ENCODE results near the gene PRKAG2.

PRKAG2 gene

DNA sequence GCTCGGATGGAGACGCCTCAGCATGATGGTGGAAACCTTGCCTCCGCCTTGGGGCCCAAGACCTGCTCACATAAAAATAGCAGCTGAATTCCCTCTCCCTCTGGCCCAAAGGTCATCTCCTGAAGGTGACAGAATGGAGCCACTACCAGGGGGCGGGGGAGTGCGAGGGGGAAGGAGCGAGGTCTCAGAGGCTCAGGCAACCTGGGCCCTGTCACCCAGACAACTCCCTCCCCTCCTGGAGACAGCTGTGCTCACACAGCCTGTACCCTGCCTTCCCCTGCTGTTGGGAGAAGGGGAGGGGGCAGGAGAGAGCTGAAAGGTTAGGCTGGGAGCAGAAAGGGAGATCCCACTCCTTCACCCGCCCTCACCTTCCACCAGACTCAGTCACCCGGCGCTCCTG is 184.2 kb downstream of the PRKAG2 start:
- no peak for DNase-seq (ENCODE audit: low read depth)

DNA sequence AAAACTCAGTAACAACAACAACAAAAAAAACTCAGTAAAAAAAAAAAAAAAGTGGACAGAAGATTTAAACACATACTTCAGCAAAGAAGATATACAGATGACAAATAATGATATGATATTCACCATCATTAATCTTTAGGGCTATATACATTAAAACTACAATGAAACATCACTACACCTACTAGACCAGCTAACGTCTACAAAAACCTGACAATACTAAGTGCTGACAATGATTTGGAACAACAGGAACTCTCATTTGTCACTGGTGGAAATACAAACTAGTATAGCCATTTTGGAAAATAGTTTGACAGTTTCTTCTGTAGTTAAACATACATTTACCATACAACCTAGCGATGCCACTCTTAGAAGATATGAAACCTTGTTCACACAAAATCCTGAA is 185.5 kb downstream of the PRKAG2 start:
- no peak for DNase-seq (ENCODE audit: low read depth)

DNA sequence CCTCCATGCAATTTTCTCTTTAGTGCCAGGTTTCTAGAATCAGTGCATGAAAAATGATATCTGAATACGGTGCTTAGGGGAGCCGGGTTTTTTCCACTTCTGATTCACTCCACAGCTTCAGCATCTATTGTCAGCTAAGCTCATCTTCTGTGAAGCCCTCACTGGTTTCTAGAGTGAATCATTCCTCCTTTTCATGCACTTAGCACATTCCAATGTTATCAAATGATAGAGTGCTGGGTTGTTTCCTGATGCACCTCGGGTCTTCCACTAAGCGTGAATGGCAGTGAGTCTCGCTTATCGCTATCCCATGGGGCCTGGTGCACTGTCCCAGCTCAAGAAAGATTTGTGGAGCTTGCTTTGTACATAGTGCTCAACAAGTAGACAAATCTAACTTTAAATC is 186.3 kb downstream of the PRKAG2 start:
- peak; percentile 70 for DNase-seq (ENCODE audit: low read depth)

GRCh38 chr7:151689196-151689971 is 187.5 kb downstream of the PRKAG2 start:
- no peak for DNase-seq (ENCODE audit: low read depth)

DNA sequence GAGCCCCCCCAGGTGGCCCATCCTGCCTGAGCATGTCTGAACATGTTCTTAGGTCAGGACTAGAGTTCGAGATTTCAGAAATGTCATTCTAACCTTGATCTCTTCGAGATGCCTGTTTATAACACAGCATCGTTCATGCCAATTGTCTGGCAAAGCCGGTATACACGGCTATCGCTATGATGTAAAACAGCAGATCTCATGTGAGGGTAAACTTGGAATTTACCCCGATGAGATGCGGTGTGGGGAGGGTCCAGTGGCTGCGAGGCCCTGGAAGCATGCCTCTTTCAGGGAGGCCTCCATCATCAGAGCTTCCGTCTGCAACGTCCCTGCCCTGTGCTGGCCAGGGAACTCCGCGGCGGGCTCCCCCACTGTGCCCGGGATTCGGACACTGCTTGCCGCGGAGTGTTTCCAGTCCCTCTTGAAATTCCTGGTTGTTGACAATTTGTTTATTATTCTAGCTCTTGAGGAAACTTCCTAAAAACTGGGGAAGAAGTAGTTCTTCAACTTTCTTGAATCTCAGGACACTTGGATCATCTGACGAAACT is 188.6 kb downstream of the PRKAG2 start:
- no peak for DNase-seq (ENCODE audit: low read depth)

GRCh38 chr7:151687523-151688235 is 189.2 kb downstream of the PRKAG2 start:
- DNase-seq (ENCODE audit: low read depth) = peak; percentile 99

- DNase-seq (ENCODE audit: low read depth) = no peak
Observed at GRCh38 chr7:151686826-151687225, 190.1 kb downstream of the PRKAG2 start.

- DNase-seq (ENCODE audit: low read depth) = no peak
Observed at GRCh38 chr7:151686016-151686766, 190.7 kb downstream of the PRKAG2 start.

DNA sequence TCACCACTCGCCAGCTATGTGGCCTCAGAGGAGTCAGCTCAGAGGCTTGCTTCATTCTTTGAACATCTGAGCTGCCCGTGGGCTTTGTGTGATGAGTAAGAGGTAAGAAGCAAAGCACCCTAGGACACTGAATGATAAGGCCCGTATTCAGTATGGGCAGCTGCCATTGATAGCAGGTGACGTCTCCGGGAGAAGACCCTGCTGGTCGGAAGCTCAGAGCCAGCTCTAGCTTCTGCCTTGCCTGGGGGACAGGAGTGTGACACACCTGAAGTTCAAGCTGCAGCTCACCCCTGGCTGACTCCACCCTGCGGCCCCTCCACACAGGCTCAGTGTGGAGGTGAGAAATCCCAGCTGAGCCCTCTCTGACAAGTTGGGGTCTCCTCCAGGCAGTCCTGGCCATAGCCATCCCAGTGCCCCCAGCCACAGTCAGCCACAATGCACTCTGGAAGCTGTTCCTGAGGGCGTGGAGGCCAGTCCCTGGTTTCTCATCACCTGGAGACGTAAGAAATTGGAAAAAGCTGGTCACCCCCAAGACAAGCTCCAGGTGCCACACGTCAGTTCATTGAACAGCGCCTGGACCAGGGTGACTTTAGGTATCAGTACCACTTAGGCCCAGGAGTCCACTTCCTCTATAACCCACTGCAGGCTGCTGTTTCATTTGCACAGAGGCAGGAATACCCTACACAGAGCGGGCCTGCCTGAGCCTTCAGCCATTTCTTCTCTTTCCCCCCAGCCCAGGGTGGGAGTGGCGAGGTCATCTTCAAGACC is 192.3 kb downstream of the PRKAG2 start:
- DNase-seq (ENCODE audit: low read depth) = peak; percentile 56

GRCh38 chr7:151683615-151684407 is 193.1 kb downstream of the PRKAG2 start:
- DNase-seq (ENCODE audit: low read depth) = no peak

DNA sequence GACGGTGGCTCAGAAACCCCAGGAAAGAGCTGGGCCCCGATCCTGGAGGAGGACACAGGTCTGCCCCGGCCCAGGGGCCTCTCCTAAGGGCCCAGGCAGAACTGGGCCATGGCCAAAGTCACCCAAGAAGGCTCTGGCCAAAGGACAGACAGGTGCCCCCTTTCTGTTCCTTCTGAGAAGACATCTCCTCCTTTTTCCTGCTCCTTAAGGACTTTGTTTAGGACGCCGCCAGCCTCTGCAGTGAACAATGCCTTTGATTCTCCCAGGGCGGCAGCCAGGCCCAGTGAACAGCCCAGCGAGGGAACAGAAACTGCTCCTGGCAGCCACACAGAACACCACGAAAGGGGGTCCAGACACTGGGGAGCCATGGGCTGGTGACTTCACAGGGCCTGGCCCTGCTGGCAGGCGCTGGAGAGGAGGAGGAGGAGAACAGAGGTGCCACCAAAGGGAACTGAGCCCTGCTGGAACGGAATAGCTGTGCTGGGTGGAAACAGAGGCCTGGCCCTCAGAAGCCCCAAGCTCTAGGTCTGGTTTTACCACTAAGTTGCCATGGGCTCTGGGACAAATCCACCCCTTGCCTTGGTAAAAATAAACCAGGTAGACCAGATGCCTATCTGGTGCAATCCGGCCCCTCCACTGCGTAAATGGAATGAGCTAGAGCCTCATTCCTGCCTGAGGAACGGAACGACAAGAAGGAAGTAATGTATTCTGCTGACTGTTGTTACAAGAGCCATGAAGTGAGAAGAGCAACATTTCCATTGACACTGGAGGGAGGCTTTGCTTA is 193.9 kb downstream of the PRKAG2 start:
- DNase-seq (ENCODE audit: low read depth) = no peak

DNA sequence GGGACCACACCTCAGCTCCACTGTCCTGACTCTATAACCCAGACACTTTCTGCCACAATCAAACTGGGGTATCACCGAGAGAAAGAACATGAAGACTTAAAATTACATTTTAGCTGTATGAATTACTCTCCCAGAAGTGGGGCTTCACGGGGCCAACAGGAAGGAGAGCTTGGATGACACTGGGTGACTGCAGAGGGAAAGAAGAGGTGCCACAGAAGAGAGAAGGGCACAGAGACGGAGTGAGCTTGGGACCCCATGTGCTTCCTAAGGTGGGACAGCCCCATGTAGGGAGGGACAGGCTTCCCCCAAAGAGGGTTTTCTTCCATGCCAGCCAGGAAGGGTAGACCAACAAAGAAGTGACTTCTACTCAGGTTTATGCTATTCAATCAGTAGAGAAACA is 195.2 kb downstream of the PRKAG2 start:
- no peak for DNase-seq (ENCODE audit: low read depth)

- DNase-seq (ENCODE audit: low read depth) = peak; percentile 36
Observed at GRCh38 chr7:151680810-151681209, 196.1 kb downstream of the PRKAG2 start.

- no peak for DNase-seq (ENCODE audit: low read depth)
Observed at GRCh38 chr7:151679881-151680612, 196.9 kb downstream of the PRKAG2 start.

- DNase-seq (ENCODE audit: low read depth) = no peak
Observed at GRCh38 chr7:151679071-151679708, 197.7 kb downstream of the PRKAG2 start.

DNA sequence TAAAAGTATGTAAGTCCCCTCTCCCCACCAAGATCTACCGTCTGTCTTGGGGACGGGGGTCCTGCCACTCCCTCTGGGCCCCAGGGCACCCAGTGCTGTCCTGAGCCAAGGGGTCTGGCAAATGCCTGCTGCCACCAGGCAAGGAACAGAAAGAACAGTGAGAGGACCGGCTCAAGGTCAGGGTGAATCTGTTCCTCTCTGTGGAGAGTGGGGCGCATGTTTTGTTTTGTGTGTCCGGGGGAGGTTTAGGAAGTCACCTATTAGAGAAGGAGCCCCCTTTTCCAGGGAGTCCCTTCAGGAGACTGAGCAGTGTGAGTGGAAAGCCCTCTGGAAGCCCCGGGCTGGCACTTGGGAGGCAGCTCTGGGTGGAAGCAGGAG is 198.7 kb downstream of the PRKAG2 start:
- DNase-seq (ENCODE audit: low read depth) = no peak

- no peak for DNase-seq (ENCODE audit: low read depth)
Observed at GRCh38 chr7:151677581-151678226, 199.2 kb downstream of the PRKAG2 start.

GRCh38 chr7:151676759-151677158 is 200.2 kb downstream of the PRKAG2 start:
- no peak for DNase-seq (ENCODE audit: low read depth)

Data from ELR (cell line).